PC-9 (cell line): Measurements from ENCODE around the gene TMEM135. TPM values are rescaled to one million over a fixed set of nuclear protein-coding genes. Genes with fewer than 3 reads are reported as not detected.
"Not testable (repeated sequence)": the region's sequence is repeated elsewhere in the genome, so short reads cannot be mapped to it uniquely, and the experiment has no call there.

Experiments
- BruUV-seq: library from RNA; stranded (reverse); fragments of 400-500 nt; replicated peaks from 2 replicates; lab custom pipeline; 2021; lab: Mats Ljungman, UMichigan
- CTCF ChIA-PET: fragments of 300-600 bp; sonication (Branson Sonifier 250); formaldehyde crosslinking; loops from one replicate; lab custom pipeline; 2022; ENCODE audit warnings: antibody characterized with exemption; lab: Charles Lee
- POLR2A ChIA-PET: fragments of 300-600 bp; sonication (Branson Sonifier 250); formaldehyde crosslinking; loops from one replicate; lab custom pipeline; 2022; ENCODE audit warnings: antibody characterized with exemption; ENCODE audit not compliant: unreplicated experiment; lab: Charles Lee
- DNase-seq, 2 experiments: peaks; one replicate each; pipeline versions ENCODE4 v3.0.0 to v3.0.0-alpha.2; 2015 to 2022; ENCODE audit warnings: mixed read lengths in 1 of 2
- H2AFZ ChIP-seq: fragments of 200-600 bp; sonication (generic); 2 replicates; pipeline ENCODE4 v1.8.1; 2017; ENCODE audit warnings: antibody characterized with exemption
- H3F3A ChIP-seq: fragments of 200-600 bp; sonication (generic); 2 replicates; pipeline ENCODE4 v1.8.1; 2017; ENCODE audit warnings: antibody characterized with exemption, mild to moderate bottlenecking, low read depth; ENCODE audit not compliant: insufficient read depth
- H3K27ac ChIP-seq: fragments of 200-600 bp; sonication (generic); 2 replicates; pipeline ENCODE4 v1.6.1; 2016; ENCODE audit warnings: mixed run types
- H3K27me3 ChIP-seq: fragments of 200-600 bp; sonication (generic); 2 replicates; pipeline ENCODE4 v1.6.1; 2016; ENCODE audit warnings: low read depth, mixed run types; ENCODE audit not compliant: insufficient read depth
- H3K36me3 ChIP-seq: fragments of 200-600 bp; sonication (generic); 2 replicates; pipeline ENCODE4 v1.6.1; 2016; ENCODE audit warnings: low read depth, mixed run types
- H3K4me1 ChIP-seq: fragments of 200-600 bp; sonication (generic); replicated peaks from 2 replicates; pipeline ENCODE4 v1.6.1; 2016; ENCODE audit warnings: mixed run types; ENCODE audit not compliant: insufficient read depth
- H3K4me2 ChIP-seq: fragments of 200-600 bp; sonication (generic); 2 replicates; pipeline ENCODE4 v1.6.1; 2017; ENCODE audit warnings: mixed run types
- H3K4me3 ChIP-seq: fragments of 200-600 bp; sonication (generic); 2 replicates; pipeline ENCODE4 v1.6.1; 2016; ENCODE audit warnings: mixed run types
- H3K79me2 ChIP-seq: fragments of 200-600 bp; sonication (generic); 2 replicates; pipeline ENCODE4 v1.6.1; 2017; ENCODE audit warnings: low read depth, mixed run types
- H3K9me2 ChIP-seq: fragments of 200-600 bp; sonication (generic); 2 replicates; pipeline ENCODE4 v1.8.1; 2017; ENCODE audit warnings: mild to moderate bottlenecking; ENCODE audit not compliant: insufficient read depth
- H3K9me3 ChIP-seq: fragments of 200-600 bp; sonication (generic); 2 replicates; pipeline ENCODE4 v1.8.1; 2016; ENCODE audit warnings: low read depth; ENCODE audit not compliant: insufficient read depth
- H4K20me1 ChIP-seq: fragments of 200-600 bp; sonication (generic); 2 replicates; pipeline ENCODE4 v1.8.1; 2017; ENCODE audit not compliant: insufficient read depth
- CTCF ChIP-seq: fragments of 200-600 bp; sonication (generic); conservative IDR thresholded peaks from 2 replicates; pipeline ENCODE4 v1.6.1; 2017; ENCODE audit warnings: mixed run types, antibody characterized with exemption, mild to moderate bottlenecking, moderate library complexity
- EZH2 ChIP-seq: fragments of 200-600 bp; sonication (generic); IDR thresholded peaks from 2 replicates; pipeline ENCODE4 v1.8.0; 2017; ENCODE audit warnings: antibody characterized with exemption, low read depth
- intact Hi-C: fragments of 100-400 bp; cut with micrococcal nuclease; formaldehyde crosslinking; loops from one replicate; pipeline ENCODE4 v1.10.0; 2022; ENCODE audit not compliant: unreplicated experiment
- total RNA-seq: library from RNA; stranded (reverse); gene quantifications from 2 replicates; pipeline ENCODE4 v1.2.3, GENCODE V29; 2021

TMEM135 gene
- total RNA-seq, 1 experiment from 2014 or later = 42.0 TPM

DNA sequence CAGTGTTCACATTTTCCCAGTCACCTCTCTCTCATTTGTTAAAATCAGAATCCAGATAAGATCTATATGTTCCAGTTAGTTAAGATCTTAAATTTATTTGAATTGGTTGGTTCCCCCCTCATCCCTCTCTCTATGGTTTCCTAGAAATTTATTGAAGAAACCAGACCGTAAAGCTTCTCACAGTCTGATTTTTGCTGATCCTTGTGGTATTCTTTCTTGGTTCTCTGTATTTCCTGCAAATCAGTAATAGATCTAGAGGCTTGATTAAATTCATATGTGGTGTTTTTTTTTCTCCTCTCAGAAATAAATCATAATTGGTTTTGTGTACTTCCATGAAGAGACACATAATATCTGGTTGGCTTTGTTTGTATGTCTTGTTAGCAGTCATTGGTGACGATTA is 147.5 kb downstream of the TMEM135 start:
- no TSS peak for BruUV-seq
- intact Hi-C loops = no loop called here
- Histone ChIP-seq H3K79me2 (no peaks in the 10 kb centered on the region), H3K9me2 (no peaks in the 10 kb centered on the region; the same call in 1 of the 2 replicates), H3K27me3 (no peaks in the 10 kb centered on the region), H3K4me3 (no peak overlapping the region), H4K20me1 (no peaks in the 10 kb centered on the region), H3K9me3 (no peaks in the 10 kb centered on the region), H3K4me1 (no peaks in the 10 kb centered on the region), H3K27ac (no peak overlapping the region), H3K36me3 (0 out of 2 replicates have a peak, but pooled peaks cover 2% of the 10 kb centered on the region), H3K4me2 (no peak overlapping the region), H2AFZ (no peak overlapping the region), H3F3A (no peaks in the 10 kb centered on the region)
- no peak for DNase-seq
- ChIA-PET POLR2A (no interaction called here), CTCF (no interaction called here)
- TF ChIP-seq CTCF = no peak
- no peak for TF ChIP-seq EZH2

DNA sequence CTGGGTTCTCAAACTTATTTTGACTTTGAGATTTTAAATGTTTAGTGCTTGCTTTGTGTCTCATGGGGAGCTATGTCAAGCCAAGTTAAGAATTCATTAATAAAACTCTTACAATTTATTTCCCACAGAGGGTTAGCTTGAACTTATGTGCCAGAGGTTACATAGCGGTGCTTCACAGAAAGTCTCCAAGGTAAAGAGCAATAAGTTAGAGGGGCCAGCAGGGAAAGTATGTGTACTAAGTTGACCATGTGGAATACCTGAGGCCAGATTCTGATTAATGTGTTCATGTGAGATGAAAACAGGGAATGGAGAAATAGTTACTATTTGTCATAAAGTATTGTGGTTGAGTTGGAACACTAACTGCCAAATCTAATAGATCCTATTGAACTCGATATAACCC is 149.3 kb downstream of the TMEM135 start:
- Histone ChIP-seq H3K27ac (no peak overlapping the region), H3K4me2 (no peak overlapping the region), H3K4me1 (no peaks in the 10 kb centered on the region), H2AFZ (no peak overlapping the region), H3K4me3 (no peak overlapping the region), H3K27me3 (no peaks in the 10 kb centered on the region), H4K20me1 (no peaks in the 10 kb centered on the region), H3F3A (no peaks in the 10 kb centered on the region; the same call in 1 of the 2 replicates), H3K9me2 (no peaks in the 10 kb centered on the region; the same call in 1 of the 2 replicates), H3K36me3 (0 out of 2 replicates have a peak, but pooled peaks cover 2% of the 10 kb centered on the region), H3K79me2 (no peaks in the 10 kb centered on the region), H3K9me3 (no peaks in the 10 kb centered on the region)
- TF ChIP-seq EZH2 = no peak
- TF ChIP-seq CTCF = no peak
- CTCF ChIA-PET = no interaction called here
- intact Hi-C loops = no loop called here
- DNase-seq = no peak
- BruUV-seq = no TSS peak
- POLR2A ChIA-PET = no interaction called here

DNA sequence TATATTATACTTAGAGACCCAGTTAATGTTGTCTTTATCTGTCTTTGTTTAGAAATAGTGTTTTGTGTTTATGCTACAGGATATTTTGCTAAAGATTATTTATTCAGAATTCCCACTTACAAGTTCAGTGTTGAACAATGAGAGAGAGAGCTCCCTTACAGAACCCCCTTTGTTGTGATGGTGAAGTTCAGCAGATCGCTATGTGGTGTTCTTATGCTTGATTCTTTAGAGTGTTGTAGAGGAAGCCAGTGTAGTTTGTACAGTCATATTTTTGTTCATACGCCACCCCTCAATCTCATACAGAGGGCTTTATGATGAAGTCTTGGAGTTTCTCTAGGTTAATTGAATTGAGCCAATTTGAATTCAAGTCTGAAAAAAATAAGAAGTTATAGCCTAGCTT is 150.2 kb downstream of the TMEM135 start:
- intact Hi-C loops = no loop called here
- Histone ChIP-seq H4K20me1 (no peaks in the 10 kb centered on the region), H3K79me2 (no peaks in the 10 kb centered on the region), H3K9me2 (no peaks in the 10 kb centered on the region; the same call in 1 of the 2 replicates), H3K4me3 (no peak overlapping the region), H3K27me3 (no peaks in the 10 kb centered on the region), H3F3A (no peaks in the 10 kb centered on the region; the same call in 1 of the 2 replicates), H3K27ac (no peak overlapping the region), H2AFZ (no peak overlapping the region), H3K36me3 (0 out of 2 replicates have a peak, but pooled peaks cover 2% of the 10 kb centered on the region), H3K4me2 (no peak overlapping the region), H3K4me1 (no peaks in the 10 kb centered on the region), H3K9me3 (no peaks in the 10 kb centered on the region)
- DNase-seq = no peak
- POLR2A ChIA-PET = no interaction called here
- TF ChIP-seq EZH2 (no peak), CTCF (no peak)
- CTCF ChIA-PET = no interaction called here
- no TSS peak for BruUV-seq

DNA sequence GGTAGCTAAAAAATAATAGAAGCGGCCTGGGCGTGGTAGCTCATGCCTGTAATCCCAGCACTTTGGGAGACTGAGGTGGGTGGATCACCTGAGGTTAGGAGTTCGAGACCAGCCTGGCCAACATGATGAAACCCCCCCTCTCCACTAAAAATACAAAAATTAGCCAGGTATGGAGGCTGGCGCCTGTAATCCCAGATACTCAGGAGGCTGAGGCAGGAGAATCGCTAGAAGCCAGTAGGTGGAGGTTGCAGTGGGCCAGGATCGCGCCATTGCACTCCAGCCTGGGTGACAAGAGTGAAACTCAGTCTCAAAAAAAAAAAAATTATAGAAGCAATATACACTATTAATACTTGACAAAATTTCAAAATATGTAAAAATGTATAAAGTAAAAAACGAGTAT is 150.7 kb downstream of the TMEM135 start:
- H3K9me2 ChIP-seq, BruUV-seq, H3K4me1 ChIP-seq, DNase-seq, H2AFZ ChIP-seq, H3K36me3 ChIP-seq, H3K79me2 ChIP-seq, H3K4me2 ChIP-seq, H3F3A ChIP-seq, CTCF ChIA-PET, H3K4me3 ChIP-seq, POLR2A ChIA-PET, intact Hi-C loops, H3K27me3 ChIP-seq, H4K20me1 ChIP-seq, H3K9me3 ChIP-seq, H3K27ac ChIP-seq: not testable (repeated sequence)

DNA sequence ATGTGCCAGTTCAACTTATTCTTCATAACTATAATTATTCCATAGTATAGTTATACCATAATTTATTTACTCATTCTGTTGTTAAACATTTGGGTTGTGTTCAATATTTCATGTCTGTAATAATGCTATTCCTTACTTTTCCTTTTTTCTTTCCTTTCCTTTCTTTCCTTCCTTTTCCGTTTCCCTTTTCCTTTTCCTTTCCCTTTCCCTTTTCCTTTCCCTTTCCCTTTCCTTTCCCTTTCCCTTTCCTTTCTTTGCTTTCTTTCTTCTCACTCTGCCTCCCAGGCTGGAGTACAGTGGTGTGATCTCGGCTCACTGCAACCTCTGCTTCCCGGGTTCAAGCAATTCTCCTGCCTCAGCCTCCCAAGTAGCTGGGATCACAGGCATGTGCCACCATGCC is 151.2 kb downstream of the TMEM135 start:
- BruUV-seq, POLR2A ChIA-PET, H3K4me1 ChIP-seq, H3K9me2 ChIP-seq, H3K4me3 ChIP-seq, H3K27me3 ChIP-seq, H3K27ac ChIP-seq, H3K36me3 ChIP-seq, H3K4me2 ChIP-seq, H3K79me2 ChIP-seq, H4K20me1 ChIP-seq, H3K9me3 ChIP-seq, intact Hi-C loops, DNase-seq, CTCF ChIA-PET, H2AFZ ChIP-seq, H3F3A ChIP-seq: not testable (repeated sequence)
